Activated CD4-positive, alpha-beta T cell treated with anti-CD3 and anti-CD28 coated beads, Interleukin-2, amount 10 ng/mL, durations not matched to agents 7 days and 5 days (primary cell): ENCODE data around the gene NPHP4. TPM values are rescaled to one million over a fixed set of nuclear protein-coding genes. Genes with fewer than 3 reads are reported as not detected.
A peak's percentile ranks its signal among the peaks of the same experiment; 100 is the strongest.
"Not testable (repeated sequence)": the region's sequence is repeated elsewhere in the genome, so short reads cannot be mapped to it uniquely, and the experiment has no call there.

Experiments used
- CTCF ChIA-PET: fragments of 350-600 bp; sonication (Branson Sonifier 250); formaldehyde crosslinking; loops from one replicate; lab custom pipeline; 2021; ENCODE audit warnings: antibody characterized with exemption; lab: Charles Lee
- POLR2A ChIA-PET: fragments of 350-600 bp; sonication (Branson Sonifier 250); formaldehyde crosslinking; loops from one replicate; lab custom pipeline; 2021; ENCODE audit warnings: antibody characterized with exemption; lab: Charles Lee
- DNase-seq: peaks from one replicate; pipeline ENCODE4 v3.0.0-alpha.2; 2020
- H3K27ac Mint-ChIP-seq: one replicate; pipeline ENCODE4 v1.8.0; 2021; ENCODE audit warnings: mild to moderate bottlenecking, moderate library complexity, mixed read lengths
- H3K27me3 Mint-ChIP-seq: one replicate; pipeline ENCODE4 v1.8.0; 2021; ENCODE audit warnings: mixed read lengths
- H3K36me3 Mint-ChIP-seq: one replicate; pipeline ENCODE4 v1.8.0; 2021; ENCODE audit warnings: low read depth, mixed read lengths
- H3K4me1 Mint-ChIP-seq: one replicate; pipeline ENCODE4 v1.8.0; 2021; ENCODE audit warnings: mixed read lengths
- H3K4me3 Mint-ChIP-seq: one replicate; pipeline ENCODE4 v1.8.0; 2021; ENCODE audit warnings: mild to moderate bottlenecking, moderate library complexity, mixed read lengths
- H3K9me3 Mint-ChIP-seq: one replicate; pipeline ENCODE4 v1.8.0; 2021; ENCODE audit warnings: mixed read lengths
- total RNA-seq, 2 experiments: library from RNA; stranded (reverse); gene quantifications; one replicate each; pipeline ENCODE4 v1.2.3, GENCODE V29; 2021

The NPHP4 gene
- total RNA-seq, 2 experiments from 2014 or later: 14.6 to 16.1 TPM

- DNase-seq: no peak
- POLR2A ChIA-PET: interaction anchor here (0.6 kb wide), 1 partner anchor 158 kb away, joined by 6 read pairs; no protein-coding TSS in a partner anchor
- no peaks in the 10 kb centered on the region for H3K36me3 Mint-ChIP-seq
- CTCF ChIA-PET: interaction anchor here (1.2 kb wide), 1 partner anchor 17 kb away, joined by 3 read pairs; no protein-coding TSS in a partner anchor
- H3K9me3 Mint-ChIP-seq: no peaks in the 10 kb centered on the region
- peaks cover 6% of the 10 kb centered on the region for H3K4me1 Mint-ChIP-seq
- H3K27me3 Mint-ChIP-seq: no peaks in the 10 kb centered on the region
- H3K27ac Mint-ChIP-seq: no peak overlapping the region
- no peak overlapping the region for H3K4me3 Mint-ChIP-seq
Observed at GRCh38 chr1:5859766-5860165, 132.5 kb downstream of the NPHP4 start.

- Mint-ChIP-seq H3K27me3 (no peaks in the 10 kb centered on the region), H3K36me3 (no peaks in the 10 kb centered on the region), H3K4me3 (no peak overlapping the region), H3K4me1 (peaks cover 6% of the 10 kb centered on the region), H3K9me3 (no peaks in the 10 kb centered on the region), H3K27ac (no peak overlapping the region)
- no peak for DNase-seq
- CTCF ChIA-PET: interaction anchor here (1.2 kb wide), 1 partner anchor 18 kb away, joined by 3 read pairs; no protein-coding TSS in a partner anchor
- POLR2A ChIA-PET: no interaction called here
Observed at GRCh38 chr1:5858844-5859407, 133.3 kb downstream of the NPHP4 start.

GRCh38 chr1:5858246-5858645, 134.0 kb downstream of the NPHP4 start:
- no peaks in the 10 kb centered on the region for H3K9me3 Mint-ChIP-seq
- DNase-seq: no peak
- H3K4me1 Mint-ChIP-seq: peaks cover 6% of the 10 kb centered on the region
- H3K27me3 Mint-ChIP-seq: no peaks in the 10 kb centered on the region
- ChIA-PET POLR2A (no interaction called here), CTCF (no interaction called here)
- no peak overlapping the region for H3K4me3 Mint-ChIP-seq
- no peaks in the 10 kb centered on the region for H3K36me3 Mint-ChIP-seq
- no peak overlapping the region for H3K27ac Mint-ChIP-seq

GRCh38 chr1:5857508-5858090, 134.6 kb downstream of the NPHP4 start:
- H3K27ac Mint-ChIP-seq: no peak overlapping the region
- POLR2A ChIA-PET: no interaction called here
- DNase-seq: no peak
- no peaks in the 10 kb centered on the region for H3K36me3 Mint-ChIP-seq
- CTCF ChIA-PET: no interaction called here
- H3K4me3 Mint-ChIP-seq: no peak overlapping the region
- no peaks in the 10 kb centered on the region for H3K9me3 Mint-ChIP-seq
- H3K27me3 Mint-ChIP-seq: no peaks in the 10 kb centered on the region
- peaks cover 6% of the 10 kb centered on the region for H3K4me1 Mint-ChIP-seq

- ChIA-PET POLR2A (no interaction called here), CTCF (no interaction called here)
- Mint-ChIP-seq H3K36me3 (no peaks in the 10 kb centered on the region), H3K4me3 (no peak overlapping the region), H3K27me3 (no peaks in the 10 kb centered on the region), H3K4me1 (peaks cover 6% of the 10 kb centered on the region), H3K9me3 (no peaks in the 10 kb centered on the region), H3K27ac (no peak overlapping the region)
- no peak for DNase-seq
Observed at GRCh38 chr1:5857011-5857410, 135.2 kb downstream of the NPHP4 start.

GRCh38 chr1:5856246-5856815, 135.9 kb downstream of the NPHP4 start:
- no peak for DNase-seq
- Mint-ChIP-seq H3K4me1 (peaks cover 6% of the 10 kb centered on the region), H3K27me3 (no peaks in the 10 kb centered on the region), H3K36me3 (no peaks in the 10 kb centered on the region), H3K27ac (no peak overlapping the region), H3K9me3 (no peaks in the 10 kb centered on the region), H3K4me3 (no peak overlapping the region)
- POLR2A ChIA-PET: no interaction called here
- CTCF ChIA-PET: no interaction called here

GRCh38 chr1:5855196-5855897, 136.9 kb downstream of the NPHP4 start:
- ChIA-PET POLR2A (no interaction called here), CTCF (interaction anchor here (0.6 to 1.6 kb wide), 2 partner anchors 10 to 658 kb away, joined by 3 to 4 read pairs; no protein-coding TSS in a partner anchor)
- Mint-ChIP-seq H3K4me1 (peaks cover 6% of the 10 kb centered on the region), H3K4me3 (no peak overlapping the region), H3K27ac (no peak overlapping the region), H3K9me3 (no peaks in the 10 kb centered on the region), H3K27me3 (no peaks in the 10 kb centered on the region), H3K36me3 (no peaks in the 10 kb centered on the region)
- DNase-seq: no peak

- H3K4me3 Mint-ChIP-seq: no peak overlapping the region
- POLR2A ChIA-PET: no interaction called here
- no peaks in the 10 kb centered on the region for H3K27me3 Mint-ChIP-seq
- DNase-seq: no peak
- H3K4me1 Mint-ChIP-seq: peaks cover 6% of the 10 kb centered on the region
- H3K27ac Mint-ChIP-seq: no peak overlapping the region
- CTCF ChIA-PET: interaction anchor here (0.6 to 1.6 kb wide), 2 partner anchors 9 to 659 kb away, joined by 3 to 4 read pairs; no protein-coding TSS in a partner anchor
- H3K36me3 Mint-ChIP-seq: no peaks in the 10 kb centered on the region
- no peaks in the 10 kb centered on the region for H3K9me3 Mint-ChIP-seq
Observed at GRCh38 chr1:5854754-5855153, 137.5 kb downstream of the NPHP4 start.

- CTCF ChIA-PET: interaction anchor here (1.6 kb wide), 1 partner anchor 8 kb away, joined by 4 read pairs; no protein-coding TSS in a partner anchor
- H3K4me3 Mint-ChIP-seq, DNase-seq, H3K27ac Mint-ChIP-seq, POLR2A ChIA-PET, H3K27me3 Mint-ChIP-seq, H3K9me3 Mint-ChIP-seq, H3K36me3 Mint-ChIP-seq, H3K4me1 Mint-ChIP-seq: not testable (repeated sequence)
Observed at GRCh38 chr1:5853858-5854257, 138.4 kb downstream of the NPHP4 start.

- H3K36me3 Mint-ChIP-seq: no peaks in the 10 kb centered on the region
- no peaks in the 10 kb centered on the region for H3K27me3 Mint-ChIP-seq
- H3K4me1 Mint-ChIP-seq: no peaks in the 10 kb centered on the region
- CTCF ChIA-PET: no interaction called here
- POLR2A ChIA-PET: no interaction called here
- H3K27ac Mint-ChIP-seq: no peak overlapping the region
- H3K9me3 Mint-ChIP-seq: no peaks in the 10 kb centered on the region
- DNase-seq: no peak
- H3K4me3 Mint-ChIP-seq: no peak overlapping the region
Observed at GRCh38 chr1:5850503-5850902, 141.7 kb downstream of the NPHP4 start.

- Mint-ChIP-seq H3K4me1 (no peaks in the 10 kb centered on the region), H3K36me3 (no peaks in the 10 kb centered on the region), H3K27ac (no peak overlapping the region), H3K9me3 (no peaks in the 10 kb centered on the region), H3K27me3 (no peaks in the 10 kb centered on the region), H3K4me3 (no peak overlapping the region)
- DNase-seq: no peak
- CTCF ChIA-PET: no interaction called here
- POLR2A ChIA-PET: no interaction called here
Observed at GRCh38 chr1:5849550-5849949, 142.7 kb downstream of the NPHP4 start.

- Mint-ChIP-seq H3K27ac (no peak overlapping the region), H3K4me3 (no peak overlapping the region), H3K9me3 (no peaks in the 10 kb centered on the region), H3K4me1 (no peaks in the 10 kb centered on the region), H3K27me3 (no peaks in the 10 kb centered on the region), H3K36me3 (no peaks in the 10 kb centered on the region)
- ChIA-PET CTCF (interaction anchor here (0.6 kb wide), 1 partner anchor 38 kb away, joined by 4 read pairs; no protein-coding TSS in a partner anchor), POLR2A (no interaction called here)
- peak; percentile 24 for DNase-seq
Observed at GRCh38 chr1:5847013-5847659, 145.1 kb downstream of the NPHP4 start.
